ENCODE results near the gene RGN.

RGN gene

DNA sequence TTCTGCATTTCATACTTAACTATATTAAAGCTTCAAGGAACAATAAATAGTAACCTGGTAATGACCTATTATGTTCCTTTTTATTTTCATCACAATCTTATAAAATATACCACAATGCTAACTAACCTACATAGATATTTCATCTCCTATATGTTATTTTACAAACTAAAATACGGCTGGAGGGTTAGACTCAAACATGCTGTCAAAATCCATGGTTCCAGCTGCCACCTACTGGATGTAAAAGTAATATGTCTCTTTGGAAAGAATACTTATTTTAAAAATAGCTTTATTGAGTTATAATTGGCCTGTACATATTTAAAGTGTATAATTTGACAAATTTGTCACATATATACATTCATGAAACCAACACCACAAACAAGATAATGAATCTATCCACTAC, 15.0 kb downstream of the RGN start:
- Histone ChIP-seq H3K4me3 (ENCODE audit: low read depth, low read length) (no peak overlapping the region), H3K36me3 (ENCODE audit: control insufficient read depth in 1 of 2, insufficient read depth in 2 of 2, low read length in 2 of 2) (no peaks in the 10 kb centered on the region), H2BK12ac (ENCODE audit: low read length) (no peak overlapping the region), H3K4ac (ENCODE audit: low read depth, low read length) (no peak overlapping the region), H2AFZ (ENCODE audit: insufficient read depth, low read length, poor library complexity) (no peak overlapping the region), H3K4me2 (ENCODE audit: low read length) (no peak overlapping the region), H4K91ac (ENCODE audit: low read depth, low read length) (no peak overlapping the region), H3K4me1 (ENCODE audit: control insufficient read depth in 1 of 2, insufficient read depth in 2 of 2, low read length in 2 of 2) (no peaks in the 10 kb centered on the region), H3K79me2 (ENCODE audit: control insufficient read depth, insufficient read depth, low read length, poor library complexity) (no peaks in the 10 kb centered on the region), H3K27me3 (ENCODE audit: insufficient read depth, low read length) (no peaks in the 10 kb centered on the region), H3K9me3 (ENCODE audit: insufficient read depth, low read depth, low read length) (no peaks in the 10 kb centered on the region), H3K79me1 (ENCODE audit: low read length) (no peaks in the 10 kb centered on the region), H4K8ac (ENCODE audit: low read depth, low read length) (no peak overlapping the region), H3K18ac (ENCODE audit: low read length) (no peak overlapping the region), H2BK5ac (ENCODE audit: low read depth, low read length, poor library complexity) (no peak overlapping the region), H3K27ac (ENCODE audit: low read depth, low read length) (no peak overlapping the region), H3K9ac (ENCODE audit: low read length) (no peak overlapping the region), H2BK120ac (ENCODE audit: insufficient read depth, low read length, poor library complexity) (no peak overlapping the region), H2AK5ac (ENCODE audit: low read length) (no peak overlapping the region), H4K12ac (ENCODE audit: low read depth, low read length) (no peak overlapping the region), H3K23ac (ENCODE audit: low read length) (no peak overlapping the region), H3K14ac (ENCODE audit: low read length) (no peak overlapping the region)
- WGBS (ENCODE audit: extremely low coverage, insufficient coverage, insufficient read length), result no CpG with 5 or more reads among the region's 1 CpG
- DNase-seq, result peak in 1 of 2 donors; percentile 52

DNA sequence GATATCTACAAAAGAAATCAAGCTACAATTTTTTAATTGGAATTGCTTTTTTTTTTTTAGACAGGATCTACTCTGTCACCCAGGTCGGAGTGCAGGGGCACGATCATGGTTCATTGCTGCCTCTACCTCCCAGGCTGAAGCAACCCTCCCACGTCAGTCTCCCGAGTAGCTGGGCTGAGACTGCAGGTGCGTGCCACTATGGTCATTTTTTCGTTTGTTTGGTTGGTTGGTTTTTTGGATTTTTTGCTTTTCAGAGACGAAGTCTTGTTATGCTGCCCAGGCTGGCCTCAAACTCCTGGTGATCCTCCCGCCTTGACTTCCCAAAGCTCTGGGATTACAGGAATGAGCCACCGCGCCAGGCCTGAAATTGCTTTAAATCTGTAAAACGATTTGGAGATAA, 15.6 kb downstream of the RGN start:
- H4K12ac ChIP-seq (ENCODE audit: low read depth, low read length), result no peak overlapping the region
- no peak overlapping the region for H3K18ac ChIP-seq (ENCODE audit: low read length)
- H3K4ac ChIP-seq (ENCODE audit: low read depth, low read length), result no peak overlapping the region
- no peaks in the 10 kb centered on the region for H3K79me1 ChIP-seq (ENCODE audit: low read length)
- H2BK120ac ChIP-seq (ENCODE audit: insufficient read depth, low read length, poor library complexity), result no peak overlapping the region
- DNase-seq, result no peak
- no peak overlapping the region for H2AK5ac ChIP-seq (ENCODE audit: low read length)
- no peak overlapping the region for H4K8ac ChIP-seq (ENCODE audit: low read depth, low read length)
- no peak overlapping the region for H3K4me3 ChIP-seq (ENCODE audit: low read depth, low read length)
- H4K91ac ChIP-seq (ENCODE audit: low read depth, low read length), result no peak overlapping the region
- no peak overlapping the region for H2AFZ ChIP-seq (ENCODE audit: insufficient read depth, low read length, poor library complexity)
- no peaks in the 10 kb centered on the region for H3K9me3 ChIP-seq (ENCODE audit: insufficient read depth, low read depth, low read length)
- no peaks in the 10 kb centered on the region for H3K79me2 ChIP-seq (ENCODE audit: control insufficient read depth, insufficient read depth, low read length, poor library complexity)
- H2BK12ac ChIP-seq (ENCODE audit: low read length), result no peak overlapping the region
- H3K4me1 ChIP-seq (ENCODE audit: control insufficient read depth in 1 of 2, insufficient read depth in 2 of 2, low read length in 2 of 2), result no peaks in the 10 kb centered on the region
- H3K9ac ChIP-seq (ENCODE audit: low read length), result no peak overlapping the region
- no peaks in the 10 kb centered on the region for H3K36me3 ChIP-seq (ENCODE audit: control insufficient read depth in 1 of 2, insufficient read depth in 2 of 2, low read length in 2 of 2)
- H3K14ac ChIP-seq (ENCODE audit: low read length), result no peak overlapping the region
- no peak overlapping the region for H2BK5ac ChIP-seq (ENCODE audit: low read depth, low read length, poor library complexity)
- H3K23ac ChIP-seq (ENCODE audit: low read length), result no peak overlapping the region
- no peaks in the 10 kb centered on the region for H3K27me3 ChIP-seq (ENCODE audit: insufficient read depth, low read length)
- no peak overlapping the region for H3K27ac ChIP-seq (ENCODE audit: low read depth, low read length)
- H3K4me2 ChIP-seq (ENCODE audit: low read length), result no peak overlapping the region
- WGBS (ENCODE audit: extremely low coverage, insufficient coverage, insufficient read length), result no CpG with 5 or more reads among the region's 11 CpGs

DNA sequence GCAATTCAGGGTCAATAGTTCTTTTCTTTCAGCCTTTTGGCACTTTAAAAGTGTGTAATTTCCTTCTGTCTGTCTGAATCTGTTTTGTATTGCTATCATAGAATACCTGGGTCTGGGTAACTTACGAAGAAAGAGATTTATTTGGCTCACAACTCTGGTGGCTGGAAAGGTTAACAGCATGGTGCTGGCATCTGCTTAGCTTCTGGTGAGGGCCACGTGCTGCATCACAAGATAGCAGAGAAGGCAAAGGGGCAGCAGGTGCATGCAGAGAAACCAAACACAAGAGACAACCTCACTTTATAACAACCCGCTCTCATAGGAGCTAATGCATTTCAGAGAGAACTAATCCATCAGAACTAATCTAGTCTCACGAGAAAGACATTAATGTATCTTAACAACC, 18.8 kb downstream of the RGN start:
- Histone ChIP-seq H2AFZ (ENCODE audit: insufficient read depth, low read length, poor library complexity) (no peak overlapping the region), H3K4ac (ENCODE audit: low read depth, low read length) (no peak overlapping the region), H3K9ac (ENCODE audit: low read length) (no peak overlapping the region), H3K4me3 (ENCODE audit: low read depth, low read length) (no peak overlapping the region), H3K27me3 (ENCODE audit: insufficient read depth, low read length) (no peaks in the 10 kb centered on the region), H2BK12ac (ENCODE audit: low read length) (no peak overlapping the region), H4K12ac (ENCODE audit: low read depth, low read length) (no peak overlapping the region), H2AK5ac (ENCODE audit: low read length) (no peak overlapping the region), H2BK5ac (ENCODE audit: low read depth, low read length, poor library complexity) (no peak overlapping the region), H3K36me3 (ENCODE audit: control insufficient read depth in 1 of 2, insufficient read depth in 2 of 2, low read length in 2 of 2) (no peaks in the 10 kb centered on the region), H3K79me1 (ENCODE audit: low read length) (no peaks in the 10 kb centered on the region), H3K4me1 (ENCODE audit: control insufficient read depth in 1 of 2, insufficient read depth in 2 of 2, low read length in 2 of 2) (no peaks in the 10 kb centered on the region), H3K9me3 (ENCODE audit: insufficient read depth, low read depth, low read length) (no peaks in the 10 kb centered on the region), H4K91ac (ENCODE audit: low read depth, low read length) (no peak overlapping the region), H3K23ac (ENCODE audit: low read length) (no peak overlapping the region), H4K8ac (ENCODE audit: low read depth, low read length) (no peak overlapping the region), H3K27ac (ENCODE audit: low read depth, low read length) (no peak overlapping the region), H3K18ac (ENCODE audit: low read length) (no peak overlapping the region), H3K79me2 (ENCODE audit: control insufficient read depth, insufficient read depth, low read length, poor library complexity) (no peaks in the 10 kb centered on the region), H3K4me2 (ENCODE audit: low read length) (no peak overlapping the region), H2BK120ac (ENCODE audit: insufficient read depth, low read length, poor library complexity) (no peak overlapping the region), H3K14ac (ENCODE audit: low read length) (no peak overlapping the region)
- no CpG with 5 or more reads among the region's 4 CpGs for WGBS (ENCODE audit: extremely low coverage, insufficient coverage, insufficient read length)
- no peak for DNase-seq

DNA sequence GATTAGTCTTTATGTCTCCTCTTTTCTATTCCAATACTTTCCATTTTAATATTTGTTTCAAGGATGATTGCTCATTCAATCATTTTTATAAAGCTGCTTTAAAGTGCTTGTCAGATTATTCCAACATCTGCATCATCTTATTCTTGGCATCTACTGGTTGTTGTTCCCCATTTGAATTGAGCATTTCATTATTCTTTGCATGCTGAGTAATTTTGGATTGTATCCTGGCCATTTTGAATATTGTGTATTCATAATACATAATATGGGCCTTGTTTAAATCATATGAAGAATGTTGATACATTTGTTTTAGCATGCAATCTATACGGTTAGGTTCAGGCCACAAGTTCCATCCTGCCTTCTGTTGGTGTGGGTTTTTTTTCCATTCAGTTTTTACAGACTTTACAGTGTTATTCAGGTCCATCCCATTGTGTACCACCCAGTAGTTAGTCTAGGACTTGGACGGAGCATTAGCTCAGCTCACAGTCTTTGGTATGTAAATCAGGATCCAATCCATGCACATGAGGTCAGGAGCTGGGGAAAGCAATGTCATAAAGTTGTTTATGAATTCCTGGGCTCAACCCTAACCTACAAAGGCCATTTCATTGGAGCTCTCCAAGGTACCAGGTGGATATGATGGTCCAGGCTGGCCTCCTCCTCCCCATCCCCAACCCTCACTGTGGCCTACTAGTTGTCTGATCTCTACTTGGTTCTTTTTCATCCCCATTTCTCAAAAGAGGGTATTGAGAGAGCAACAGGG, 20.3 kb downstream of the RGN start:
- H3K4me2 ChIP-seq (ENCODE audit: low read length), result no peak overlapping the region
- no peak overlapping the region for H4K12ac ChIP-seq (ENCODE audit: low read depth, low read length)
- H4K8ac ChIP-seq (ENCODE audit: low read depth, low read length), result no peak overlapping the region
- H3K9ac ChIP-seq (ENCODE audit: low read length), result no peak overlapping the region
- H3K27me3 ChIP-seq (ENCODE audit: insufficient read depth, low read length), result no peaks in the 10 kb centered on the region
- no peak overlapping the region for H3K27ac ChIP-seq (ENCODE audit: low read depth, low read length)
- H3K18ac ChIP-seq (ENCODE audit: low read length), result no peak overlapping the region
- H2AFZ ChIP-seq (ENCODE audit: insufficient read depth, low read length, poor library complexity), result no peak overlapping the region
- H3K4me3 ChIP-seq (ENCODE audit: low read depth, low read length), result no peak overlapping the region
- no CpG with 5 or more reads among the region's 2 CpGs for WGBS (ENCODE audit: extremely low coverage, insufficient coverage, insufficient read length)
- H3K4ac ChIP-seq (ENCODE audit: low read depth, low read length), result no peak overlapping the region
- H3K79me1 ChIP-seq (ENCODE audit: low read length), result no peaks in the 10 kb centered on the region
- no peaks in the 10 kb centered on the region for H3K36me3 ChIP-seq (ENCODE audit: control insufficient read depth in 1 of 2, insufficient read depth in 2 of 2, low read length in 2 of 2)
- no peak for DNase-seq
- no peaks in the 10 kb centered on the region for H3K79me2 ChIP-seq (ENCODE audit: control insufficient read depth, insufficient read depth, low read length, poor library complexity)
- H2BK5ac ChIP-seq (ENCODE audit: low read depth, low read length, poor library complexity), result no peak overlapping the region
- H3K4me1 ChIP-seq (ENCODE audit: control insufficient read depth in 1 of 2, insufficient read depth in 2 of 2, low read length in 2 of 2), result no peaks in the 10 kb centered on the region
- no peaks in the 10 kb centered on the region for H3K9me3 ChIP-seq (ENCODE audit: insufficient read depth, low read depth, low read length)
- no peak overlapping the region for H3K23ac ChIP-seq (ENCODE audit: low read length)
- no peak overlapping the region for H3K14ac ChIP-seq (ENCODE audit: low read length)
- no peak overlapping the region for H2BK120ac ChIP-seq (ENCODE audit: insufficient read depth, low read length, poor library complexity)
- no peak overlapping the region for H2BK12ac ChIP-seq (ENCODE audit: low read length)
- H2AK5ac ChIP-seq (ENCODE audit: low read length), result no peak overlapping the region
- no peak overlapping the region for H4K91ac ChIP-seq (ENCODE audit: low read depth, low read length)
